Activated T-helper 17 cell treated with anti-CD3 and anti-CD28 coated beads, Interleukin-2, amount 50 U/mL, for 72 hours (primary cell): ENCODE data around the gene TEX36. TPM values are rescaled to one million over a fixed set of nuclear protein-coding genes. Genes with fewer than 3 reads are reported as not detected.

Experiments
- ATAC-seq: fragments of 150-1000 bp; cut with Tn5 transposase; replicated peaks from 2 replicates; pipeline ENCODE4 v1.10.0; 2021; ENCODE audit warnings: mild to moderate bottlenecking, moderate library complexity
- H3K27ac Mint-ChIP-seq: one replicate; pipeline ENCODE4 v1.8.0; 2022; ENCODE audit warnings: mixed read lengths
- H3K27me3 Mint-ChIP-seq: one replicate; pipeline ENCODE4 v1.8.0; 2022; ENCODE audit warnings: mixed read lengths
- H3K36me3 Mint-ChIP-seq: one replicate; pipeline ENCODE4 v1.8.0; 2022; ENCODE audit warnings: low read depth, mild to moderate bottlenecking, mixed read lengths
- H3K4me1 Mint-ChIP-seq: one replicate; pipeline ENCODE4 v1.8.0; 2022; ENCODE audit warnings: mixed read lengths
- H3K4me3 Mint-ChIP-seq: one replicate; pipeline ENCODE4 v1.8.0; 2022; ENCODE audit warnings: mild to moderate bottlenecking, mixed read lengths
- H3K9me3 Mint-ChIP-seq: one replicate; pipeline ENCODE4 v1.8.0; 2022; ENCODE audit warnings: mixed read lengths
- total RNA-seq, 2 donors: library from RNA; stranded (reverse); gene quantifications; one replicate each; pipeline ENCODE4 v1.2.3, GENCODE V29; 2022

The TEX36 gene
- total RNA-seq, 2 donors from 2014 or later, result not detected

DNA sequence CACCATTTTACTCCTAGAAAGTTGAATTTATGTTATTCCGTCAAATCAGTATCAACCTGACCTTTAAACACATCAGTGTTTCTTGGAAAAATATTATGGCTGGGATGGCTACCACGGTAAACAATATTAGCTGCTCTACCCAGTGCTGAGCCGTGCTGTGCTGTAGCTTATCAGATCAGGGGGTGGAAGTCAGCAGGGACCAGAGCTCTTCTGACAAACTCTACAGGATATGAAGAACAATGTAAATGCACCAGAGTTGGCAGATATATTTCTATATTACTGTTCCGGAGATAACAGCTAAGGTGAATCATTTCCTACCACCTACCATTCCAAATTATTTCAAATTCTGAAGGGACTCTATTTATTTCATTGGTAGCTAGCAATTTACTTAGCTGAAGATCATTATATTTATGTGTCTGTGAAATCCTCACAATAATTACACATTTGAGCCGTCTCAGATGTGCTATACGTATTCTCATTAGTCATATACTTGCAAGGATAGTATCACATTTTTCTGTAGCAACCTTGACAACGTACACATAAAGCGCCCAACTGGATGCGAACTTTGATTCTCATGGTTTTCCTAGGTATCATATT is 76.5 kb downstream of the TEX36 start:
- Mint-ChIP-seq H3K4me1 (no peaks in the 10 kb centered on the region), H3K4me3 (no peak overlapping the region), H3K27ac (no peak overlapping the region), H3K36me3 (no peaks in the 10 kb centered on the region), H3K27me3 (peaks cover 3% of the 10 kb centered on the region), H3K9me3 (peaks cover 12% of the 10 kb centered on the region)
- no peak for ATAC-seq

Other genes with a start within 250 kb of the TEX36 start
- gene EDRF1, start 36.5 kb upstream of the TEX36 start, total RNA-seq, result 10 to 100 TPM; 35.9 to 38.0 TPM
- not detected for gene MMP21, start 92.7 kb upstream of the TEX36 start, total RNA-seq
- 10 to 100 TPM; 23.0 to 41.1 TPM for gene UROS, start 140.1 kb upstream of the TEX36 start, total RNA-seq
- gene BCCIP, start 140.4 kb upstream of the TEX36 start, total RNA-seq, result 100 to 1,000 TPM in 1 of 2 donors, 10 to 100 TPM in 1; 58.6 to 116 TPM
- gene DHX32, start 198.1 kb upstream of the TEX36 start, total RNA-seq, result 10 to 100 TPM; 28.4 to 38.9 TPM
- gene FANK1, start 213.4 kb upstream of the TEX36 start, total RNA-seq, result 1 to 10 TPM; 1.2 to 4.7 TPM